NCI-H2196 treated with DMSO at 0.1 percent for 48 hours (cell line): ENCODE results near the gene PRSS33.
A peak's percentile ranks its signal among the peaks of the same experiment; 100 is the strongest.

Experiments
- DNase-seq: peaks from one replicate; lab custom pipeline; 2025; ENCODE audit not compliant: unreplicated experiment; lab: John Stamatoyannopoulos, UW

PRSS33 gene

GRCh38 chr16:2778630-2778958 is 8.8 kb downstream of the PRSS33 start:
- no peak for DNase-seq

GRCh38 chr16:2777903-2778629 is 9.3 kb downstream of the PRSS33 start:
- DNase-seq, result no peak

GRCh38 chr16:2777231-2777902 is 10.0 kb downstream of the PRSS33 start, which contains the start of gene ELOB:
ELOB (minus strand) TSS chr16:2777280; CDS start chr16:2777239, 41 bp downstream.
- DNase-seq, result peak; percentile 71

DNA sequence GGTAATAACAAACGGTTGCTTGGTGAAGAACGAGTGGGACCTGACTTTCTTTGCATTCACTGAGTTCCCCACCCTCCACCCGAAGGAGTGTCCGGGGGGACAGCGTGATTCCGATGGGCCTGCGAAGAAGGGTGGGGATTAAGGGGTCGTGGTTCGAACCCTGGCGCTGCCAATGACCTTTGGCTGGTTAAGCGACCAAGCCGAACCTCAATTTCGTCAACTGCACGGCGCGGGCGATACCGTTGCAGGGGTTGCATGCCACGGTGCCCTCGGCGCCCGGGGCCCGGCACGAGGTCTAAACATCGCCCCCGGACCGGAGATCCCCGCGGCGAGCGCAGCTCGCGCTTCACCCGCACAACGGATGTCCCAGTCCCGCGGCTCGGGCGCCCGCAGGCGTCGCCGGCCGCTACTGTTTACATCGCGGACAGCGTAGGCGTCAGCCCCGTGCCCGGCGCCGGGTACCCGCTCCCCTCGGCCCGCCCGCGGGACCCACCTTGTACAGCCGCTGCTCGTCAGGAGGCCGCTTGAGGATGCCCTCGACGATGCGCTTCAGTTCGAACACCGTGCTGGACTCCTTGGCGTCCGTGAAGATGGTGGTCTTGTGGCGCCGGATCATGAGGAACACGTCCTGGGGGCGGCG is 10.7 kb downstream of the PRSS33 start:
- no peak for DNase-seq

- no peak for DNase-seq
These were observed 11.4 kb downstream of the PRSS33 start for GRCh38 chr16:2775765-2776499.

GRCh38 chr16:2775131-2775716 is 12.1 kb downstream of the PRSS33 start:
- no peak for DNase-seq

DNA sequence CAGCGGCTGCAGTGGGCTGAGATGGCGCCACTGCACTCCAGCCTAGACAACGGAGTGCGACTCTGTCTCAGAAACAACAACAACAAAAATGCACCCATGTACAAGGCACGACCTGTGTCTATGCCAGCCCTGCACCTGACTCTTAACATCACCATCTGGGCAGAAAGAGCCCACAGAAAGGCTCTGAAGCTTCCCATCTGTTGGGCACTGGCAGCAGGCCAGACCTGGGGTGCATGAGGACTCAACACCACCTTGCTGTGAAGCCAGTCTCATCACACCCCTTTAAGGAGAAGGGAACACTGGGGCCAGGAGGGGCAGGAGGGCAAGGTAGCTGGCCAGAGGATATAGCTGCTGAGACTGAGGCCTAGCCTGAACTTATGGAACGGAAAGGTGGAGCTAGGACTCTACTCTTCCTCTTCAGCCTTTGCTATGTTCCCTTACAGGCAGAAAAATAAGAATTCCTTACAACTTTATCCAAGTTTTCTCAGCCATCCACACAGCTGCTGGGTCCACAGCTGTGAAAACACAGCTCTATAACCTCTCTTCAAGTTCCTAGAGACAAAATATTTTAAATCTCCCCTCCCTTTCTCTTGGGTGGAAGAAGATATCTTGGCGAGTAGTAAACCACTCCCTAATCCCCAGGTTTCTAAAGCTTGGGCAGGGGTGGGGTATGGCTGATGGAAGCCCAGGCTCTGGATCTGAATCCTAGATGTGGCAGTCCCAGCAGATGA is 13.0 kb downstream of the PRSS33 start:
- no peak for DNase-seq

- no peak for DNase-seq
These were observed 14.0 kb downstream of the PRSS33 start for GRCh38 chr16:2773188-2773968.

DNA sequence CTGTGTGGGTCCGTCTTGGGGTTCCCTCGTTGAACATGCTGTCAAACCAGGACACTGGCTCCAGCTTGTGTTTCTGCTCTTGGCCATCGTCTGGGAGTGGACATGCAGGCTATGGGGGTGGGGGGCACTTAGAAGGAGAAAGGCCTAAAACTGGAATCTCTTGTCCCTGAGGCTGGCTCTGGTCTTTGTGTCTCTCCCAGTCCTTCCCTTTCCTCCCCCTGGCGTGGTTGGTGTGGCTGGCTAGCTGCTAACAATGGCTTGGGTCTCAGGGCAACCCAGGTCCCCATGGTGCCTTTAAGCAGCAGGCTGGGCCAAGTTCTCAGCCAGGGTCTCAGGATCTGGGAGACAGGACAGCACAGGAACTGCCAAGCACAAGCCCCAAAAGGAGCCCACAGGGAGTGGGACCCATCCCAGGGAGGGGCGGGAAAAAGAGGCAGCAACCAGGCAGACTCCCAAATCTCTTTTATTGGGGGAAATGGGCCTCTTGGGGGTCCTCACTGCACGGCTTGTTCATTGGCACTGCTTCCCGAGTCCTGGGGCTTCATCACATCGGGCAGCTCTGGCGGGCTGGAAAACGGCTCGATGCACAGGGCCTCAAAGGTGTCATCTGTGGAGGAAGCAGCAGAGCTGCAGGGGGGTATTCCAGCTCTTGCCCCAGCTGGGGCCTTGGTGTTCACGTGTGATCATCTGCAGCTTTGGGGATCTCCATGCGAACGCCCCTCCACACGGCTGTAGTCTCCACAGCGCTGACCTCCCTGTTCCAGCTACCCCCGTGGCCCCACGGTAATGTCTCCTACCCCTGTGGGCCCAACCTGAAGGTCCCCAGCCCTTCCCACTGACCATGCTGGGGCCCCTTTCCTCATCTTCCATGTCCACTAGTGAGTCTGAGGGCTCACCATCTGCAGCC is 15.6 kb downstream of the PRSS33 start:
- no peak for DNase-seq

GRCh38 chr16:2770057-2770951 is 17.1 kb downstream of the PRSS33 start:
- no peak for DNase-seq

DNA sequence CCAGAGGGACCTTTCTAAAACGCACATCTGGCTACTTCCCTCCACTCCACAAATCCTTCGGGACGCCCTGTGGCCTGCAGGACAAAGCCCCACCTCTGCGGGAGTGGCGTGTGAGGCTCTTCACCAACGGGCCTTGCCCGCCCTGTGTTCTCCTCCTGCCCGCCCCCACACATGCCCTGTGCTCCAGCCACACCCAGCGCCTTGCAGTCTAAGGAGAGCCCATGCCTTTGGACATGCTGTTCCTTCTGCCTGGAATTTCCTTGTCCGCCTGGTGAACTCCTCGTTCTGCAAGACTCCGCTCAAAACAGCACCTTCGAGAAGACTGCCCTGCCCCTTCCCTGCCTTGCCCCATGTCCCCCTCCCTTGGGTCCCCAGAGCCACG is 17.7 kb downstream of the PRSS33 start:
- no peak for DNase-seq

DNA sequence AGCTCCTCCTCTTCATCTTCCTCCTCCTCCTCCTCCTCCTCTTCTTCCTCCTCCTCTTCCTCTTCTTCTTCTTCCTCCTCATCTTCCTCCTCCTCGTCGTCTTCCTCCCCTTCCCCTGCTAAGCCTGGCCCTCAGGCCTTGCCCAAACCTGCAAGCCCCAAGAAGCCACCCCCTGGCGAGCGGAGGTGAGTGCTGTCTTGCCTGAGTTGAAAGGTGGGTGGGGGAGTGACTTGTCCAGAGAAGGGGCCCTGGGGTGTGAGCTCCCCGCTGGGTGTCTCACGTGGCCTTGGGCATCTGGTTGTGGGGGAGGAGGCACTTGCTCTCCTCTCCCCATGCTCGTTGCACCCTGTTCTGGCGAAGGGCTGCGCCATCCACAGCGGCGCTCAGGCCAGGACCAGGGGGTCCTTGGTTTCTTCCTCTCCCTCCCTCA is 18.2 kb downstream of the PRSS33 start:
- DNase-seq, result no peak

DNA sequence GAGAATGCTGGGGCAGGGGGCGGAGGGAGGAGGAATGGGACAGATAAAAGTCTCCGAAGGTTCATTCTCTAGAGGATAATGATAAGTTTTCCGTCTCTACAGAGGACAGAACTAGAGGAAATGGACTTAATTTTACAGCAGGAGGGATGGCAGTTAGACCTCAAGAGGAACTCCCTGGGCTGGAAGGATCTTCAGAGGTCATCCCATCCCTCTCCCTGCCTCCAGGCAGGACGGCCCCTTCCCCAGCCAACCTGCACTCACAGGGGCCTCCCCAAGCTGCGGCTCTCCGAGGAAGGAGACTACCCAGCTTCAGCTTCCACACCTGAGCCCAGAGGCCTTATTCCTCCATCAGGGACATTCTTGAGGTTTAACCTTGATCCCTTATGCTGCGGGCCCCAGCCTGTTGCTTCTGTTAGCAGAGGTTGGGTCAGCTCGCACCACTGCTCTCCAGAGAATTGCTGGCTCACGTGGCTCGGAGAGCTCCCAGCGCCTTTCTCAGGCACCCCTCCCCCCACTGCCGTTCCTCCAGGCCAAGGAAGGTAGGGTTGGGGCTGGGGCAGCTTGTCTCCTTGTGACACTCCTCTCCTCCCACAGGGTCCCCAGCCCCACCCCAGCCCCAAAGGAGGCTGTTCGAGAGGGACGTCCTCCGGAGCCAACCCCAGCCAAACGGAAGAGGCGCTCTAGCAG is 18.8 kb downstream of the PRSS33 start:
- no peak for DNase-seq

DNA sequence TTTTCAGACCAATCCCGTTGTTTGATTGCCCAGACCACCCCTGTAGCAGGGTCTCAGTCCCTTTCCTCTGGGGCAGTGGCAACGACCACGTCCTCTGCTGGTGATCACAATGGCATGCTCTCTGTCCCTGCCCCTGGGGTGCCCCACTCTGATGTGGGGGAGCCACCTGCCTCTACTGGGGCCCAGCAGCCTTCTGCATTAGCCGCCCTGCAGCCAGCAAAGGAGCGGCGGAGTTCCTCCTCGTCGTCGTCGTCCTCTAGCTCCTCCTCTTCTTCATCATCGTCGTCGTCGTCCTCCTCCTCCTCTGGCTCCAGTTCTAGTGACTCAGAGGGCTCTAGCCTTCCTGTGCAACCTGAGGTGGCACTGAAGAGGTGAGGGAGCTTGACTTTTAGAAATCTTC is 19.5 kb downstream of the PRSS33 start:
- no peak for DNase-seq

DNA sequence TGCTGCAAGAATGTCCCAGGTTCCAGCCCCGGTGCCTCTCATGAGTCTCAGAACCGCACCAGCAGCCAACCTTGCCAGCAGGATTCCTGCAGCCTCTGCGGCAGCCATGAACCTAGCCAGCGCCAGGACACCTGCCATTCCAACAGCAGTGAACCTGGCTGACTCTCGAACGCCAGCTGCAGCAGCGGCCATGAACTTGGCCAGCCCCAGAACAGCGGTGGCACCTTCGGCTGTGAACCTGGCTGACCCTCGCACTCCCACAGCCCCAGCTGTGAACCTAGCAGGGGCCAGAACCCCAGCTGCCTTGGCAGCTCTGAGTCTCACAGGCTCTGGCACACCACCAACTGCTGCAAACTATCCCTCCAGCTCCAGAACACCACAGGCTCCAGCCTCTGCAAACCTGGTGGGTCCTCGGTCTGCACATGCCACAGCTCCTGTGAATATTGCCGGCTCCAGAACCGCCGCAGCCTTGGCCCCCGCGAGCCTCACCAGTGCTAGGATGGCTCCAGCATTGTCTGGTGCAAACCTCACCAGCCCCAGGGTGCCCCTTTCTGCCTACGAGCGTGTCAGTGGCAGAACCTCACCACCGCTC is 20.1 kb downstream of the PRSS33 start:
- no peak for DNase-seq

- no peak for DNase-seq
These were observed 20.8 kb downstream of the PRSS33 start for GRCh38 chr16:2766430-2767139.
